Measurements from ENCODE around the gene BCL3.

DNA sequence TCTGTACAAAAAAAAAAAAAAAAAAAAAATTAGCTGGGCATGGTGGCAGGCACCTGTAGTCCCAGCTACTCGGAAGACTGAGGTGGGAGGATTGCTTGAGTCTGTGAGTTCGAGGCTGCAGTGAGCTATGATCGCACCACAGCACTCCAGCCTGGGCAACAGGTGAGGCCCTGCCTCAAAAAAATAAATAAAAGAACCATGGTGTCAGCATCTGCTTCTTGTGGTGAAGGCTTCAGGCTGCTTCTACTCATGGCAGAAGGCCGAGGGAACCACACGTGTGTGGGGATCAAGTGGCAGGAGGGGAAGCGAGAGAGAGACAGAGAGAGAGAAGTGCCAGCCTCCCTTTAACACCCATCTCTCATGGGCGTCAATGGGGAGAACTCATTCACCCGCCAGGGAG lies 13.5 kb downstream of the BCL3 start:
- TF ChIP-seq, protein P1, sequence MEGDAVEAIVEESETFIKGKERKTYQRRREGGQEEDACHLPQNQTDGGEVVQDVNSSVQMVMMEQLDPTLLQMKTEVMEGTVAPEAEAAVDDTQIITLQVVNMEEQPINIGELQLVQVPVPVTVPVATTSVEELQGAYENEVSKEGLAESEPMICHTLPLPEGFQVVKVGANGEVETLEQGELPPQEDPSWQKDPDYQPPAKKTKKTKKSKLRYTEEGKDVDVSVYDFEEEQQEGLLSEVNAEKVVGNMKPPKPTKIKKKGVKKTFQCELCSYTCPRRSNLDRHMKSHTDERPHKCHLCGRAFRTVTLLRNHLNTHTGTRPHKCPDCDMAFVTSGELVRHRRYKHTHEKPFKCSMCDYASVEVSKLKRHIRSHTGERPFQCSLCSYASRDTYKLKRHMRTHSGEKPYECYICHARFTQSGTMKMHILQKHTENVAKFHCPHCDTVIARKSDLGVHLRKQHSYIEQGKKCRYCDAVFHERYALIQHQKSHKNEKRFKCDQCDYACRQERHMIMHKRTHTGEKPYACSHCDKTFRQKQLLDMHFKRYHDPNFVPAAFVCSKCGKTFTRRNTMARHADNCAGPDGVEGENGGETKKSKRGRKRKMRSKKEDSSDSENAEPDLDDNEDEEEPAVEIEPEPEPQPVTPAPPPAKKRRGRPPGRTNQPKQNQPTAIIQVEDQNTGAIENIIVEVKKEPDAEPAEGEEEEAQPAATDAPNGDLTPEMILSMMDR (IDR thresholded peaks at IDR 0.05) = no peak
- TF ChIP-seq POLR2AphosphoS5 (IDR thresholded peaks at IDR 0.05; ENCODE audit: low read depth, low read length) (no peak), EZH2phosphoT487 (IDR thresholded peaks at IDR 0.05; ENCODE audit: borderline replicate concordance, low read depth) (no peak), NRF1 (IDR thresholded peaks at IDR 0.05; ENCODE audit: low read depth, low read length) (no peak)
- TF ChIP-seq, protein P2, sequence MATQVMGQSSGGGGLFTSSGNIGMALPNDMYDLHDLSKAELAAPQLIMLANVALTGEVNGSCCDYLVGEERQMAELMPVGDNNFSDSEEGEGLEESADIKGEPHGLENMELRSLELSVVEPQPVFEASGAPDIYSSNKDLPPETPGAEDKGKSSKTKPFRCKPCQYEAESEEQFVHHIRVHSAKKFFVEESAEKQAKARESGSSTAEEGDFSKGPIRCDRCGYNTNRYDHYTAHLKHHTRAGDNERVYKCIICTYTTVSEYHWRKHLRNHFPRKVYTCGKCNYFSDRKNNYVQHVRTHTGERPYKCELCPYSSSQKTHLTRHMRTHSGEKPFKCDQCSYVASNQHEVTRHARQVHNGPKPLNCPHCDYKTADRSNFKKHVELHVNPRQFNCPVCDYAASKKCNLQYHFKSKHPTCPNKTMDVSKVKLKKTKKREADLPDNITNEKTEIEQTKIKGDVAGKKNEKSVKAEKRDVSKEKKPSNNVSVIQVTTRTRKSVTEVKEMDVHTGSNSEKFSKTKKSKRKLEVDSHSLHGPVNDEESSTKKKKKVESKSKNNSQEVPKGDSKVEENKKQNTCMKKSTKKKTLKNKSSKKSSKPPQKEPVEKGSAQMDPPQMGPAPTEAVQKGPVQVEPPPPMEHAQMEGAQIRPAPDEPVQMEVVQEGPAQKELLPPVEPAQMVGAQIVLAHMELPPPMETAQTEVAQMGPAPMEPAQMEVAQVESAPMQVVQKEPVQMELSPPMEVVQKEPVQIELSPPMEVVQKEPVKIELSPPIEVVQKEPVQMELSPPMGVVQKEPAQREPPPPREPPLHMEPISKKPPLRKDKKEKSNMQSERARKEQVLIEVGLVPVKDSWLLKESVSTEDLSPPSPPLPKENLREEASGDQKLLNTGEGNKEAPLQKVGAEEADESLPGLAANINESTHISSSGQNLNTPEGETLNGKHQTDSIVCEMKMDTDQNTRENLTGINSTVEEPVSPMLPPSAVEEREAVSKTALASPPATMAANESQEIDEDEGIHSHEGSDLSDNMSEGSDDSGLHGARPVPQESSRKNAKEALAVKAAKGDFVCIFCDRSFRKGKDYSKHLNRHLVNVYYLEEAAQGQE (IDR thresholded peaks at IDR 0.05; ENCODE audit: low read depth, low read length) = no peak

Data from SK-N-SH (cell line).